H1 (cell line): Measurements from ENCODE around the gene GTF2I. TPM values are rescaled to one million over a fixed set of nuclear protein-coding genes. Genes with fewer than 3 reads are reported as not detected.
"Not testable (repeated sequence)": the region's sequence is repeated elsewhere in the genome, so short reads cannot be mapped to it uniquely, and the experiment has no call there.

ENCODE experiments used
- CTCF ChIA-PET: fragments of 300-600 bp; sonication (Branson Sonifier 250); formaldehyde crosslinking; loops from one replicate; lab custom pipeline; 2021; ENCODE audit not compliant: partially characterized antibody; lab: Charles Lee
- POLR2A ChIA-PET: fragments of 300-600 bp; sonication (Branson Sonifier 250); formaldehyde crosslinking; loops from one replicate; lab custom pipeline; 2021; ENCODE audit warnings: inconsistent platforms; ENCODE audit not compliant: partially characterized antibody; lab: Charles Lee
- DNase-seq, 2 experiments: peaks; one replicate each; pipeline versions ENCODE4 v3.0.0 to v3.0.0-alpha.2; 2010 to 2022; ENCODE audit warnings: low spot score in 2 of 2, low read depth in 1 of 2, mixed read lengths in 1 of 2
- FAIRE-seq: peaks from 2 replicates; lab custom pipeline; 2011; peaks lifted over from hg19 to GRCh38; lab: Jason Lieb, UNC
- H2AFZ ChIP-seq: 2 replicates; pipeline ENCODE4 v1.8.1; 2012; ENCODE audit warnings: low read length, inconsistent platforms
- H2AK5ac ChIP-seq: 2 replicates; pipeline ENCODE4 v1.6.1; 2013; ENCODE audit warnings: low read depth, low read length
- H2BK120ac ChIP-seq: replicated peaks from 2 replicates; pipeline ENCODE3; 2013; ENCODE audit warnings: low read depth, low read length, inconsistent platforms
- H2BK12ac ChIP-seq: 2 replicates; pipeline ENCODE4 v1.6.1; 2013; ENCODE audit warnings: low read depth, low read length
- H2BK15ac ChIP-seq: 2 replicates; pipeline ENCODE4 v1.6.1; 2013; ENCODE audit warnings: low read length
- H2BK20ac ChIP-seq: 2 replicates; pipeline ENCODE4 v1.6.1; 2013; ENCODE audit warnings: low read length
- H2BK5ac ChIP-seq: 2 replicates; pipeline ENCODE4 v1.6.1; 2013; ENCODE audit warnings: low read depth, low read length
- H3K14ac ChIP-seq: 2 replicates; pipeline ENCODE4 v1.6.1; 2013; ENCODE audit warnings: inconsistent platforms; ENCODE audit not compliant: insufficient read length
- H3K18ac ChIP-seq: 2 replicates; pipeline ENCODE4 v1.6.1; 2013; ENCODE audit warnings: low read length; ENCODE audit errors: extremely low read depth
- H3K23ac ChIP-seq: 2 replicates; pipeline ENCODE4 v1.6.1; 2013; ENCODE audit warnings: inconsistent platforms; ENCODE audit not compliant: insufficient read length
- H3K23me2 ChIP-seq: 2 replicates; pipeline ENCODE4 v1.6.1; 2013; ENCODE audit warnings: low read depth, low read length
- H3K27ac ChIP-seq: 2 replicates; pipeline ENCODE4 v1.6.1; 2011; ENCODE audit warnings: low read depth, low read length, inconsistent platforms
- H3K27me3 ChIP-seq, 4 experiments: replicated peaks in 1 of 4; 1 replicate in 1 of 4; 2 replicates in 3 of 4; pipeline versions ENCODE4 v1.6.1 to v1.8.1; 2011 to 2013; ENCODE audit warnings: low read length in 3 of 4, mild to moderate bottlenecking in 3 of 4, inconsistent platforms in 2 of 4, mixed read lengths in 2 of 4, moderate library complexity in 1 of 4; ENCODE audit not compliant: control insufficient read depth in 3 of 4, insufficient read depth in 3 of 4; ENCODE audit errors: extremely low read depth in 1 of 4
- H3K36me3 ChIP-seq, 4 experiments: 2 replicates each; pipeline versions ENCODE4 v1.6.1 to v1.8.1; 2011 to 2013; ENCODE audit warnings: mild to moderate bottlenecking in 4 of 4, low read length in 3 of 4, moderate library complexity in 2 of 4, control low read depth in 1 of 4, inconsistent platforms in 1 of 4; ENCODE audit not compliant: insufficient read depth in 4 of 4, control insufficient read depth in 2 of 4
- H3K4ac ChIP-seq: replicated peaks from 2 replicates; pipeline ENCODE3; 2013; ENCODE audit warnings: low read length, low read depth, mixed read lengths, inconsistent platforms; ENCODE audit not compliant: insufficient read length
- H3K4me1 ChIP-seq, 4 experiments: replicated peaks in 1 of 4; 1 replicate in 1 of 4; 2 replicates in 3 of 4; pipeline versions ENCODE4 v1.6.1 to v1.8.1; 2011 to 2013; ENCODE audit warnings: low read length in 3 of 4, inconsistent platforms in 2 of 4, mixed read lengths in 1 of 4; ENCODE audit not compliant: insufficient read depth in 4 of 4, control insufficient read depth in 3 of 4
- H3K4me2 ChIP-seq, 2 experiments: 2 replicates each; pipeline versions ENCODE4 v1.6.1 to v1.8.1; 2011 to 2013; ENCODE audit warnings: low read depth in 2 of 2, low read length in 2 of 2, control low read depth in 1 of 2, inconsistent platforms in 1 of 2, mild to moderate bottlenecking in 1 of 2; ENCODE audit not compliant: insufficient read depth in 1 of 2
- H3K4me3 ChIP-seq, 4 experiments: fragments of 200-600, 300-600 bp in 1 of 4; sonication (generic), shearing (Covaris generic), sonication (Bioruptor Twin) in 1 of 4; 2 replicates each; pipeline versions ENCODE4 v1.5.1 to v1.8.1; 2011 to 2016; ENCODE audit warnings: low read length in 4 of 4, low read depth in 3 of 4, control low read depth in 2 of 4, inconsistent platforms in 2 of 4, mild to moderate bottlenecking in 2 of 4, mixed read lengths in 1 of 4, moderate library complexity in 1 of 4; ENCODE audit not compliant: insufficient read depth in 2 of 4; ENCODE audit errors: extremely low read depth in 1 of 4
- H3K56ac ChIP-seq: replicated peaks from 2 replicates; pipeline ENCODE3; 2013; ENCODE audit warnings: low read depth, mild to moderate bottlenecking, mixed read lengths, low read length, inconsistent platforms; ENCODE audit not compliant: insufficient read length
- H3K79me1 ChIP-seq: 2 replicates; pipeline ENCODE4 v1.6.1; 2013; ENCODE audit warnings: low read depth, low read length, control low read depth
- H3K79me2 ChIP-seq, 2 experiments: 2 replicates each; pipeline versions ENCODE4 v1.6.1 to v1.8.1; 2012 to 2013; ENCODE audit warnings: low read length in 2 of 2, mild to moderate bottlenecking in 2 of 2, inconsistent platforms in 1 of 2; ENCODE audit not compliant: insufficient read depth in 2 of 2, control insufficient read depth in 1 of 2
- H3K9ac ChIP-seq, 4 experiments: replicated peaks in 1 of 4; 1 replicate in 1 of 4; 2 replicates in 3 of 4; pipeline versions ENCODE4 v1.6.1 to v1.8.1; 2011 to 2013; ENCODE audit warnings: low read depth in 3 of 4, low read length in 3 of 4, control low read depth in 2 of 4, mild to moderate bottlenecking in 2 of 4, moderate library complexity in 2 of 4, inconsistent platforms in 1 of 4; ENCODE audit errors: extremely low read depth in 1 of 4
- H3K9me3 ChIP-seq, 2 experiments: 2 replicates each; pipeline versions ENCODE4 v1.6.1 to v1.8.1; 2012 to 2013; ENCODE audit warnings: mild to moderate bottlenecking in 2 of 2, moderate library complexity in 2 of 2, control low read depth in 1 of 2, inconsistent platforms in 1 of 2, low read depth in 1 of 2, low read length in 1 of 2, mixed read lengths in 1 of 2; ENCODE audit not compliant: insufficient read depth in 2 of 2
- H4K20me1 ChIP-seq, 2 experiments: replicated peaks in 1 of 2; 2 replicates each; pipeline versions ENCODE3 to v1.8.1; 2011 to 2013; ENCODE audit warnings: inconsistent platforms in 2 of 2, low read length in 2 of 2, mild to moderate bottlenecking in 1 of 2; ENCODE audit not compliant: insufficient read depth in 2 of 2, control insufficient read depth in 1 of 2
- H4K5ac ChIP-seq: 2 replicates; pipeline ENCODE4 v1.6.1; 2013; ENCODE audit warnings: low read length, low read depth, mixed read lengths, inconsistent platforms; ENCODE audit not compliant: insufficient read length
- H4K8ac ChIP-seq: 2 replicates; pipeline ENCODE4 v1.8.0; 2013; ENCODE audit warnings: mild to moderate bottlenecking, moderate library complexity, low read length, inconsistent platforms; ENCODE audit not compliant: insufficient read depth; ENCODE audit errors: extremely low read depth
- H4K91ac ChIP-seq: replicated peaks from 2 replicates; pipeline ENCODE3; 2013; ENCODE audit warnings: low read length, mixed read lengths, inconsistent platforms; ENCODE audit not compliant: insufficient read length
- WGBS, 2 experiments: shearing (Covaris generic) in 1 of 2; methylation state at CpG; one replicate each; pipeline versions ENCODE4 v1.1.6 to v1.1.7; 2013 to 2015; ENCODE audit warnings: low lambda C conversion rate in 2 of 2, mixed read lengths in 2 of 2, inconsistent platforms in 1 of 2, low coverage in 1 of 2, missing lambda C conversion rate in 1 of 2; ENCODE audit not compliant: insufficient replicate concordance in 2 of 2, insufficient coverage in 1 of 2, insufficient read length in 1 of 2; ENCODE audit errors: extremely low coverage in 1 of 2, missing lambda C conversion rate in 1 of 2; 5-methylcytosine and 5-hydroxymethylcytosine counted together
- polyA plus RNA-seq, 7 experiments: library from polyadenylated mRNA; depleted of rRNA in 3 of 7; stranded (reverse) in 5 of 7; unstranded in 2 of 7; fragments of >200 nt in 5 of 7; fragments of 200-250 nt in 2 of 7; gene quantifications; 1 replicate in 5 of 7; 2 replicates in 1 of 7; 4 replicates in 1 of 7; pipeline versions ENCODE4 v1.2.1 to v1.2.3, GENCODE V29; 2011 to 2013; ENCODE audit warnings: missing spikeins in 2 of 7, mixed read lengths in 2 of 7
- total RNA-seq: library from RNA; stranded (reverse); fragmentation: NEBNext Ultra II Directional; extraction: Animal tissue kit (Norgen Biotek cat#: 25700); gene quantifications from 2 replicates; pipeline ENCODE4 v1.2.1, GENCODE V29; 2021

Gene GTF2I
- total and polyA plus RNA-seq, 2 of the 8 experiments (the other 6 are each of a cell fraction or from before 2014, with no cell fraction given), result 46.7 to 316 TPM

- POLR2A ChIA-PET, result not testable (repeated sequence)
Measured at GRCh38 chr7:74775111-74775510, 117.6 kb downstream of the GTF2I start.

GRCh38 chr7:74779053-74779452 is 121.5 kb downstream of the GTF2I start:
- H3K4me2 ChIP-seq, H2BK120ac ChIP-seq, H3K18ac ChIP-seq, H3K36me3 ChIP-seq, H3K27me3 ChIP-seq, H3K9me3 ChIP-seq, H3K14ac ChIP-seq, H3K9ac ChIP-seq, H4K20me1 ChIP-seq, H3K56ac ChIP-seq, H4K5ac ChIP-seq, H3K27ac ChIP-seq, H4K91ac ChIP-seq, CTCF ChIA-PET, H2BK15ac ChIP-seq, H3K79me1 ChIP-seq, FAIRE-seq, H3K4me1 ChIP-seq, H2BK20ac ChIP-seq, POLR2A ChIA-PET, H4K8ac ChIP-seq, H2AK5ac ChIP-seq, H3K23me2 ChIP-seq, H2AFZ ChIP-seq, H2BK12ac ChIP-seq, H3K4me3 ChIP-seq, H3K4ac ChIP-seq, H3K79me2 ChIP-seq, H2BK5ac ChIP-seq, H3K23ac ChIP-seq, DNase-seq: not testable (repeated sequence)
- 90% methylated on average over 8 of the region's 17 CpGs; no CpG with 5 or more reads in 1 of the 2 experiments for WGBS, 2 experiments

More at GRCh38 chr7:74775111-74775510, 117.6 kb downstream of the GTF2I start:
- H2BK15ac ChIP-seq, H3K27ac ChIP-seq, FAIRE-seq, H3K79me2 ChIP-seq, H3K23ac ChIP-seq, H4K20me1 ChIP-seq, H4K91ac ChIP-seq, H4K5ac ChIP-seq, H4K8ac ChIP-seq, H3K18ac ChIP-seq, H3K9ac ChIP-seq, H2BK5ac ChIP-seq, H3K27me3 ChIP-seq, H2BK20ac ChIP-seq, H2AK5ac ChIP-seq, H3K79me1 ChIP-seq, H2AFZ ChIP-seq, DNase-seq, H3K4ac ChIP-seq, H3K4me3 ChIP-seq, H3K36me3 ChIP-seq, H3K14ac ChIP-seq, H3K4me2 ChIP-seq, H2BK120ac ChIP-seq, H3K23me2 ChIP-seq, H3K56ac ChIP-seq, CTCF ChIA-PET, H2BK12ac ChIP-seq, H3K9me3 ChIP-seq, H3K4me1 ChIP-seq: not testable (repeated sequence)
- no CpG with 5 or more reads among the region's 6 CpGs for WGBS, 2 experiments
